K562 (cell line): Measurements from ENCODE around the gene AP5Z1. TPM values are rescaled to one million over a fixed set of nuclear protein-coding genes. Genes with fewer than 3 reads are reported as not detected.

Experiments
- ATAC-seq: fragments of 200-7000 bp; cut with Tn5 transposase; 3 replicates; pipeline ENCODE4 v1.9.1; 2020; ENCODE audit warnings: moderate library complexity
- BruUV-seq: library from RNA; stranded (reverse); fragments of 400-500 nt; replicated peaks from 2 replicates; lab custom pipeline; 2021; lab: Mats Ljungman, UMichigan
- CTCF ChIA-PET: fragments of 300-600 bp; formaldehyde crosslinking; extraction: SDS; loops from one replicate; lab custom pipeline; 2021; ENCODE audit warnings: low intra/inter-chr PET ratio; lab: Yijun Ruan, JAX
- POLR2A ChIA-PET: fragments of 300-600, 350-650 bp; sonication (Branson Sonifier 250); formaldehyde crosslinking; extraction: SDS; loops from one replicate; lab custom pipeline; 2021; ENCODE audit warnings: antibody characterized with exemption, inconsistent platforms; lab: Yijun Ruan, JAX
- DNase-seq, 4 experiments: peaks; one replicate each; pipeline versions ENCODE4 v3.0.0 to v3.0.0-alpha.2; 2011 to 2018; ENCODE audit warnings: low spot score in 3 of 4, mixed read lengths in 3 of 4; ENCODE audit errors: extremely low read depth in 1 of 4
- FAIRE-seq: peaks from 2 replicates; lab custom pipeline; 2011; peaks lifted over from hg19 to GRCh38; lab: Jason Lieb, UNC
- H2AFZ ChIP-seq: 2 replicates; pipeline ENCODE4 v1.6.0; 2011; ENCODE audit warnings: low read depth, low read length, control low read depth, inconsistent platforms
- H3K27ac ChIP-seq: fragments of 200-600 bp; 3 replicates; pipeline ENCODE4 v1.8.0; 2011; ENCODE audit warnings: low read depth, mild to moderate bottlenecking, control low read depth, inconsistent platforms, low read length, moderate library complexity, mixed read lengths; ENCODE audit errors: extremely low read depth
- H3K27me3 ChIP-seq, 2 experiments: fragments of 300-600 bp in 1 of 2; 2 replicates in 1 of 2; 3 replicates in 1 of 2; pipeline versions ENCODE4 v1.6.0 to v1.8.0; 2011; ENCODE audit warnings: inconsistent platforms in 2 of 2, low read length in 2 of 2, mild to moderate bottlenecking in 1 of 2, mixed read lengths in 1 of 2, moderate library complexity in 1 of 2; ENCODE audit not compliant: control insufficient read depth in 2 of 2, insufficient read depth in 2 of 2
- H3K36me3 ChIP-seq: fragments of 300-600 bp; 3 replicates; pipeline ENCODE4 v1.8.0; 2011; ENCODE audit warnings: mild to moderate bottlenecking, low read length, inconsistent platforms; ENCODE audit not compliant: control insufficient read depth, insufficient read depth
- H3K4me1 ChIP-seq, 2 experiments: fragments of 200-600 bp in 1 of 2; replicated peaks in 1 of 2; 2 replicates in 1 of 2; 3 replicates in 1 of 2; pipeline versions ENCODE4 v1.5.1 to v1.8.0; 2011; ENCODE audit warnings: inconsistent platforms in 2 of 2, low read length in 2 of 2, mild to moderate bottlenecking in 1 of 2, mixed read lengths in 1 of 2, moderate library complexity in 1 of 2; ENCODE audit not compliant: control insufficient read depth in 2 of 2, insufficient read depth in 2 of 2
- H3K4me2 ChIP-seq: 2 replicates; pipeline ENCODE4 v1.6.1; 2011; ENCODE audit warnings: low read length, control low read depth, inconsistent platforms, mixed read lengths; ENCODE audit not compliant: insufficient read depth
- H3K4me3 ChIP-seq: fragments of 200-600 bp; sonication (generic), shearing (Covaris generic); 2 replicates; pipeline ENCODE4 v1.5.1; 2016; ENCODE audit warnings: control low read depth, inconsistent platforms
- H3K79me2 ChIP-seq: fragments of 200-600 bp; 3 replicates; pipeline ENCODE4 v1.8.0; 2011; ENCODE audit warnings: low read length, inconsistent platforms; ENCODE audit not compliant: control insufficient read depth, insufficient read depth
- H3K9ac ChIP-seq, 2 experiments: 2 replicates each; pipeline versions ENCODE4 v1.6.0 to v1.6.1; 2011; ENCODE audit warnings: low read depth in 2 of 2, low read length in 2 of 2, control low read depth in 1 of 2, inconsistent platforms in 1 of 2, mild to moderate bottlenecking in 1 of 2, mixed read lengths in 1 of 2; ENCODE audit not compliant: insufficient read depth in 1 of 2
- H3K9me1 ChIP-seq: one replicate; pipeline ENCODE4 v1.6.0; 2011; ENCODE audit warnings: inconsistent platforms, mild to moderate bottlenecking, low read length, moderate library complexity; ENCODE audit not compliant: control insufficient read depth, insufficient read depth
- H3K9me3 ChIP-seq: replicated peaks from 2 replicates; pipeline ENCODE4 v1.5.1; 2011; ENCODE audit warnings: low read depth, low read length, inconsistent platforms; ENCODE audit not compliant: control insufficient read depth, insufficient read depth
- H4K20me1 ChIP-seq: replicated peaks from 2 replicates; pipeline ENCODE4 v1.6.1; 2011; ENCODE audit warnings: low read length, inconsistent platforms, mixed read lengths; ENCODE audit not compliant: control insufficient read depth, insufficient read depth
- CHD7 ChIP-seq: fragments of 200-600 bp; sonication (generic); IDR thresholded peaks from one replicate; pipeline ENCODE4 v1.6.1; 2012; ENCODE audit warnings: mild to moderate bottlenecking, low read depth, low read length, inconsistent platforms
- CTCF ChIP-seq, 3 experiments: IDR thresholded peaks in 2 of 3; conservative IDR thresholded peaks in 1 of 3; 2 replicates each; pipeline ENCODE4 v1.5.1; 2011 to 2012; ENCODE audit warnings: low read length in 3 of 3, mild to moderate bottlenecking in 3 of 3, control low read depth in 2 of 3, improper control_type of control experiment in 1 of 3, inconsistent platforms in 1 of 3, low read depth in 1 of 3, mixed read lengths in 1 of 3, moderate library complexity in 1 of 3; ENCODE audit not compliant: insufficient read depth in 2 of 3
- ELK3 ChIP-seq: fragments of 450-650 bp; formaldehyde crosslinking; IDR thresholded peaks from 2 replicates; pipeline ENCODE4 v1.4.0; 2020; ENCODE audit warnings: mild to moderate bottlenecking
- ZBTB7A ChIP-seq: IDR thresholded peaks from 2 replicates; pipeline ENCODE4 v1.6.1; 2011; ENCODE audit warnings: low read depth, mild to moderate bottlenecking, low read length, moderate library complexity, borderline replicate concordance; ENCODE audit not compliant: control insufficient read depth
- WGBS: fragments of 100-300 bp; shearing (Covaris generic); methylation state at CpG from one replicate; pipeline ENCODE4 v1.1.6; 2016; ENCODE audit warnings: low coverage, mixed read lengths; ENCODE audit not compliant: insufficient coverage; ENCODE audit errors: missing lambda C conversion rate; 5-methylcytosine and 5-hydroxymethylcytosine counted together
- in situ Hi-C: fragments of 300-500 bp; cut with MboI; formaldehyde crosslinking; loops from 4 replicates; pipeline ENCODE4 v1.15.0; 2018; ENCODE audit warnings: inconsistent platforms, mixed read lengths
- intact Hi-C: fragments of 100-400 bp; cut with micrococcal nuclease; formaldehyde crosslinking; loops from 2 replicates; pipeline ENCODE4 v1.14.2; 2022
- polyA plus RNA-seq, 8 experiments: library from polyadenylated mRNA; depleted of rRNA in 4 of 8; stranded (reverse) in 5 of 8; unstranded in 3 of 8; fragments of >200 nt; fragmentation: Nextera tagmentation in 2 of 8; fragmentation: Illumina TruSeq in 1 of 8; extraction: Ambion mirVana in 2 of 8; extraction: Trizol in 1 of 8; gene quantifications; 2 replicates each; pipeline versions ENCODE4 v1.2.1 to v1.2.3, GENCODE V29; 2011 to 2014; ENCODE audit warnings: inconsistent platforms in 1 of 8, missing spikeins in 1 of 8
- total RNA-seq, 7 experiments: library from RNA; depleted of rRNA in 6 of 7; stranded (reverse); fragments of >200 nt in 6 of 7; fragmentation: Illumina TruSeq in 2 of 7; extraction: Trizol in 2 of 7; gene quantifications; 2 replicates each; pipeline versions ENCODE4 v1.2.1 to v1.2.3, GENCODE V29; 2011 to 2021; ENCODE audit warnings: low replicate concordance in 1 of 7

Gene AP5Z1
- total and polyA plus RNA-seq, 9 of the 15 experiments (the other 6 are each of a cell fraction or from before 2014, with no cell fraction given): 0.06 to 31.1 (median 6.4) TPM

GRCh38 chr7:4815609-4816418, 40.4 kb downstream of the AP5Z1 start:
- no peak for TF ChIP-seq ELK3
- TF ChIP-seq CTCF (IDR thresholded peaks at IDR 0.05 in 2 of 3, conservative IDR thresholded peaks at IDR 0.05 in 1 of 3; ENCODE audit: insufficient read depth in 2 of 3, low read depth in 1 of 3, low read length in 3 of 3): 0 out of 6 replicates have a peak, but pooled peaks of 2 of the 3 experiments have one; percentile 12 to 15
- no peak for TF ChIP-seq CHD7
- TF ChIP-seq ZBTB7A: 0 out of 2 replicates have a peak, but pooled peaks have one; percentile 17
- Histone ChIP-seq H3K9ac (no peak overlapping the region; a peak in 1 of 4 replicates), H2AFZ (no peak overlapping the region), H3K27ac (no peak overlapping the region), H3K4me3 (no peak overlapping the region), H3K9me1 (no peaks in the 10 kb centered on the region), H3K4me2 (no peak overlapping the region), H3K4me1 (peaks cover 0 to 46% of the 10 kb centered on the region in 2 experiments; a peak in 2 of 5 replicates), H4K20me1 (no peaks in the 10 kb centered on the region), H3K27me3 (no peaks in the 10 kb centered on the region), H3K79me2 (no peaks in the 10 kb centered on the region), H3K9me3 (no peaks in the 10 kb centered on the region), H3K36me3 (no peaks in the 10 kb centered on the region)
- no TSS peak for BruUV-seq
- WGBS: 71% methylated on average over 26 of the region's 38 CpGs
- FAIRE-seq (no peak), ATAC-seq (peak; percentile 43; the same call in 1 of the 3 replicates), DNase-seq (no peak)
- intact Hi-C loops: no loop called here
- ChIA-PET POLR2A (interaction anchor here (0.6 to 0.9 kb wide), 4 partner anchors 55 to 283 kb away, joined by 3 read pairs; no protein-coding TSS in a partner anchor), CTCF (no interaction called here)
- in situ Hi-C loops: no loop called here
